Tibial nerve (tissue), 3 donors: ENCODE measurements around the gene MCF2L2.

Source experiments
- POLR2A ChIP-seq, 2 donors: fragments of 450-650 bp; IDR thresholded peaks; one replicate each; pipeline ENCODE4 v1.6.1; 2017; ENCODE audit warnings: antibody characterized with exemption in 2 of 2, mild to moderate bottlenecking in 2 of 2, moderate library complexity in 2 of 2
- TF ChIP-seq, protein P1 (sequence below), 5 experiments: fragments of 200-600 bp in 3 of 5; fragments of 450-650 bp in 2 of 5; sonication (generic) in 3 of 5; IDR thresholded peaks; one replicate each; pipeline ENCODE4 v1.5.1; 2016 to 2019; ENCODE audit warnings: antibody characterized with exemption in 5 of 5, mild to moderate bottlenecking in 3 of 5, moderate library complexity in 2 of 5

DNA sequence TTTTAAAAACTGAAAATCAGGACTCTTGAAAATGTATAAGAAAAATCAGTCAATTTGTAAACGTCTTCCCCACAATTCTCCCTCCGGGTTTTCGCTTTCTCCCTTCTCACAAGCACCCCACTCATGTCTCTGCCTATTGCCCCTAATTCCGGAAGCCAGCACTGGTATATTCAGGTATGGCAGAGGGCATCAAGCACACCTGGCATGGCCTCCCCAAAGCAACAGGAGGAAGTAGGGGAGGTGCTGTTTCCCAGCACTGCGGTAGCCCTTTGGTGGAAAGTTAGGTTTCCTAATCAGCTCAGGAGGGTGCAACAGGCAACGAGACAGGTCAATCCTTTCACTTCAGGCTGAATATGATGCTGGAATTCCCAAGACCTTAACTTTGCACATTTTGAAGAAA lies 296.0 kb downstream of the MCF2L2 start:
- no peak for TF ChIP-seq POLR2A (IDR thresholded peaks at IDR 0.05)
- TF ChIP-seq, protein P1, sequence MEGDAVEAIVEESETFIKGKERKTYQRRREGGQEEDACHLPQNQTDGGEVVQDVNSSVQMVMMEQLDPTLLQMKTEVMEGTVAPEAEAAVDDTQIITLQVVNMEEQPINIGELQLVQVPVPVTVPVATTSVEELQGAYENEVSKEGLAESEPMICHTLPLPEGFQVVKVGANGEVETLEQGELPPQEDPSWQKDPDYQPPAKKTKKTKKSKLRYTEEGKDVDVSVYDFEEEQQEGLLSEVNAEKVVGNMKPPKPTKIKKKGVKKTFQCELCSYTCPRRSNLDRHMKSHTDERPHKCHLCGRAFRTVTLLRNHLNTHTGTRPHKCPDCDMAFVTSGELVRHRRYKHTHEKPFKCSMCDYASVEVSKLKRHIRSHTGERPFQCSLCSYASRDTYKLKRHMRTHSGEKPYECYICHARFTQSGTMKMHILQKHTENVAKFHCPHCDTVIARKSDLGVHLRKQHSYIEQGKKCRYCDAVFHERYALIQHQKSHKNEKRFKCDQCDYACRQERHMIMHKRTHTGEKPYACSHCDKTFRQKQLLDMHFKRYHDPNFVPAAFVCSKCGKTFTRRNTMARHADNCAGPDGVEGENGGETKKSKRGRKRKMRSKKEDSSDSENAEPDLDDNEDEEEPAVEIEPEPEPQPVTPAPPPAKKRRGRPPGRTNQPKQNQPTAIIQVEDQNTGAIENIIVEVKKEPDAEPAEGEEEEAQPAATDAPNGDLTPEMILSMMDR (IDR thresholded peaks at IDR 0.05): no peak
